Measurements from ENCODE around the gene ZSCAN2.

DNA sequence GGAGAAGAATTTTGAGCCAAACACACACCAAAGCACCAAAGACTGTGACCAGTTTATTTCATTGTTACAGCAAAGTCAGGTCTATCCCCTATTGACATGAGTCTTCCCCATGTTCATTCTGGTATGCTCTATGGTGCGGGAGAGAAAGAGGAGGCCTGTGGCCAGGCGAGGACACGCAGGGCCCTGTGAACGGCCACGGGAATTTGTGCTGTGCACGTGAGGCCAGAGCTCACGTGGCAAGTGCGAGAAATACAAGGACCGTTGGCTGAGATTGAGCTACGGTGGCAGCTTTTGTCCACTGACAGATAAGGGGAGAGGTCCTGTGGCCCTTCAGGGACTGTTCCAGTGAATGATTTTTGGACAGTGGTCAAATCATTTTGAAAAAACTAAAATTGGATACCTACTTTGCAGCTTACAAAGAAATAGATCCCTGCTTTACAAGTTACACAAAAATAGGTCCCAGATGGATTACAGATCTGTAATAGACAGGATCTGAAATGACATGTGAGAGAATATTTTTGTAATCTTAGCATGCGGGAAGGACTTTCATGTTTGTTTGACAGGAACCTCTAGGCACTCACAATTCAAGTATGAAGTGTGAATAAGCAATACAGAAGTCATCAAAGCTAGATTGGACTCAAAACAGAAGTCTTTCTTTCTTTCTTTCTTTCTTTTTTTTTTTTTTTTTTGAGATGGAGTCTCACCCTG is 9.2 kb downstream of the ZSCAN2 start:
- TF ChIP-seq POLR2AphosphoS5 (IDR thresholded peaks at IDR 0.05; ENCODE audit: low read depth, low read length) = no peak
- TF ChIP-seq, protein P1, sequence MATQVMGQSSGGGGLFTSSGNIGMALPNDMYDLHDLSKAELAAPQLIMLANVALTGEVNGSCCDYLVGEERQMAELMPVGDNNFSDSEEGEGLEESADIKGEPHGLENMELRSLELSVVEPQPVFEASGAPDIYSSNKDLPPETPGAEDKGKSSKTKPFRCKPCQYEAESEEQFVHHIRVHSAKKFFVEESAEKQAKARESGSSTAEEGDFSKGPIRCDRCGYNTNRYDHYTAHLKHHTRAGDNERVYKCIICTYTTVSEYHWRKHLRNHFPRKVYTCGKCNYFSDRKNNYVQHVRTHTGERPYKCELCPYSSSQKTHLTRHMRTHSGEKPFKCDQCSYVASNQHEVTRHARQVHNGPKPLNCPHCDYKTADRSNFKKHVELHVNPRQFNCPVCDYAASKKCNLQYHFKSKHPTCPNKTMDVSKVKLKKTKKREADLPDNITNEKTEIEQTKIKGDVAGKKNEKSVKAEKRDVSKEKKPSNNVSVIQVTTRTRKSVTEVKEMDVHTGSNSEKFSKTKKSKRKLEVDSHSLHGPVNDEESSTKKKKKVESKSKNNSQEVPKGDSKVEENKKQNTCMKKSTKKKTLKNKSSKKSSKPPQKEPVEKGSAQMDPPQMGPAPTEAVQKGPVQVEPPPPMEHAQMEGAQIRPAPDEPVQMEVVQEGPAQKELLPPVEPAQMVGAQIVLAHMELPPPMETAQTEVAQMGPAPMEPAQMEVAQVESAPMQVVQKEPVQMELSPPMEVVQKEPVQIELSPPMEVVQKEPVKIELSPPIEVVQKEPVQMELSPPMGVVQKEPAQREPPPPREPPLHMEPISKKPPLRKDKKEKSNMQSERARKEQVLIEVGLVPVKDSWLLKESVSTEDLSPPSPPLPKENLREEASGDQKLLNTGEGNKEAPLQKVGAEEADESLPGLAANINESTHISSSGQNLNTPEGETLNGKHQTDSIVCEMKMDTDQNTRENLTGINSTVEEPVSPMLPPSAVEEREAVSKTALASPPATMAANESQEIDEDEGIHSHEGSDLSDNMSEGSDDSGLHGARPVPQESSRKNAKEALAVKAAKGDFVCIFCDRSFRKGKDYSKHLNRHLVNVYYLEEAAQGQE (IDR thresholded peaks at IDR 0.05; ENCODE audit: insufficient read depth in 1 of 2, low read depth in 2 of 2, low read length in 2 of 2) = no peak

All from PFSK-1 (cell line).